IMR-90 (cell line): ENCODE measurements around the gene SCGB1C1. TPM values are rescaled to one million over a fixed set of nuclear protein-coding genes. Genes with fewer than 3 reads are reported as not detected.

Source experiments
- ATAC-seq: fragments of 200-7000 bp; cut with Tn5 transposase; 2 replicates; pipeline ENCODE4 v1.9.1; 2020; ENCODE audit warnings: low read depth, mild to moderate bottlenecking, moderate library complexity
- BruUV-seq: library from RNA; stranded (reverse); fragments of 400-500 nt; replicated peaks from 2 replicates; lab custom pipeline; 2021; lab: Mats Ljungman, UMichigan
- CTCF ChIA-PET: fragments of 300-600 bp; formaldehyde crosslinking; extraction: SDS; loops from one replicate; lab custom pipeline; 2021; ENCODE audit warnings: antibody characterized with exemption; lab: Yijun Ruan, JAX
- POLR2A ChIA-PET: fragments of 300-600 bp; sonication (Branson Sonifier 250); formaldehyde crosslinking; loops from one replicate; lab custom pipeline; 2022; ENCODE audit warnings: antibody characterized with exemption; ENCODE audit not compliant: unreplicated experiment; lab: Charles Lee
- DNase-seq: peaks from one replicate; pipeline ENCODE4 v3.0.0; 2013
- H2AFZ ChIP-seq: replicated peaks from 2 replicates; pipeline ENCODE3; 2013; ENCODE audit warnings: low read length, mild to moderate bottlenecking; ENCODE audit not compliant: poor library complexity
- H2AK5ac ChIP-seq: 2 replicates; pipeline ENCODE4 v1.6.1; 2013; ENCODE audit warnings: low read depth, low read length, inconsistent platforms
- H2AK9ac ChIP-seq: replicated peaks from 2 replicates; pipeline ENCODE3; 2013; ENCODE audit warnings: mild to moderate bottlenecking, low read depth, low read length, moderate library complexity; ENCODE audit not compliant: poor library complexity
- H2BK120ac ChIP-seq: 2 replicates; pipeline ENCODE4 v1.6.1; 2013; ENCODE audit warnings: low read depth, low read length, inconsistent platforms
- H2BK15ac ChIP-seq: 3 replicates; pipeline ENCODE4 v1.6.1; 2013; ENCODE audit warnings: low read depth, low read length, inconsistent platforms
- H2BK20ac ChIP-seq: 2 replicates; pipeline ENCODE4 v1.6.1; 2013; ENCODE audit warnings: low read depth, mild to moderate bottlenecking, inconsistent platforms, low read length, moderate library complexity
- H2BK5ac ChIP-seq: 2 replicates; pipeline ENCODE4 v1.6.1; 2013; ENCODE audit warnings: mild to moderate bottlenecking, low read depth, low read length, inconsistent platforms; ENCODE audit not compliant: poor library complexity, severe bottlenecking
- H3K14ac ChIP-seq: replicated peaks from 2 replicates; pipeline ENCODE4 v1.6.1; 2013; ENCODE audit warnings: low read depth, low read length, inconsistent platforms
- H3K18ac ChIP-seq: 2 replicates; pipeline ENCODE4 v1.6.1; 2013; ENCODE audit warnings: low read depth, low read length, control low read depth
- H3K23ac ChIP-seq: 2 replicates; pipeline ENCODE4 v1.6.1; 2013; ENCODE audit warnings: low read depth, low read length, inconsistent platforms
- H3K27ac ChIP-seq: 2 replicates; pipeline ENCODE4 v1.5.1; 2013; ENCODE audit warnings: mild to moderate bottlenecking, control low read depth, low read length; ENCODE audit not compliant: insufficient read depth
- H3K27me3 ChIP-seq: 2 replicates; pipeline ENCODE4 v1.6.1; 2013; ENCODE audit warnings: low read length; ENCODE audit not compliant: control insufficient read depth, insufficient read depth
- H3K36me3 ChIP-seq: 2 replicates; pipeline ENCODE4 v1.6.1; 2013; ENCODE audit warnings: low read length, mixed read lengths; ENCODE audit not compliant: control insufficient read depth, insufficient read depth
- H3K4ac ChIP-seq: 2 replicates; pipeline ENCODE4 v1.6.1; 2013; ENCODE audit warnings: low read depth, low read length, inconsistent platforms
- H3K4me1 ChIP-seq: 2 replicates; pipeline ENCODE4 v1.6.1; 2013; ENCODE audit warnings: low read length, mixed read lengths; ENCODE audit not compliant: control insufficient read depth, insufficient read depth
- H3K4me2 ChIP-seq: 2 replicates; pipeline ENCODE4 v1.6.1; 2013; ENCODE audit warnings: low read depth, mild to moderate bottlenecking, control low read depth, low read length, moderate library complexity
- H3K4me3 ChIP-seq: 2 replicates; pipeline ENCODE4 v1.5.1; 2013; ENCODE audit warnings: low read depth, mild to moderate bottlenecking, control low read depth, low read length, moderate library complexity; ENCODE audit not compliant: insufficient read depth
- H3K56ac ChIP-seq: 2 replicates; pipeline ENCODE4 v1.6.1; 2013; ENCODE audit warnings: low read length, inconsistent platforms; ENCODE audit not compliant: insufficient read depth; ENCODE audit errors: extremely low read depth
- H3K79me1 ChIP-seq, 2 experiments: 2 replicates each; pipeline ENCODE4 v1.6.1; 2013; ENCODE audit warnings: low read length in 2 of 2, inconsistent platforms in 1 of 2, low read depth in 1 of 2
- H3K9ac ChIP-seq: 2 replicates; pipeline ENCODE4 v1.6.1; 2013; ENCODE audit warnings: low read depth, low read length, control low read depth
- H3K9me1 ChIP-seq: 2 replicates; pipeline ENCODE4 v1.6.1; 2013; ENCODE audit warnings: low read length, inconsistent platforms; ENCODE audit not compliant: insufficient read depth
- H3K9me3 ChIP-seq: 2 replicates; pipeline ENCODE4 v1.6.1; 2013; ENCODE audit warnings: low read length; ENCODE audit not compliant: control insufficient read depth, insufficient read depth
- H4K20me1 ChIP-seq: 2 replicates; pipeline ENCODE4 v1.6.1; 2013; ENCODE audit warnings: low read length, inconsistent platforms; ENCODE audit not compliant: insufficient read depth
- H4K5ac ChIP-seq: 2 replicates; pipeline ENCODE4 v1.6.1; 2013; ENCODE audit warnings: mild to moderate bottlenecking, low read depth, low read length, control low read depth
- H4K8ac ChIP-seq, 2 experiments: 2 replicates each; pipeline ENCODE4 v1.6.1; 2013; ENCODE audit warnings: low read depth in 2 of 2, low read length in 2 of 2, control low read depth in 1 of 2, inconsistent platforms in 1 of 2
- H4K91ac ChIP-seq: 2 replicates; pipeline ENCODE4 v1.6.1; 2013; ENCODE audit warnings: low read depth, low read length, inconsistent platforms; ENCODE audit not compliant: insufficient read depth
- BHLHE40 ChIP-seq: fragments of 150-350 bp; IDR thresholded peaks from 2 replicates; pipeline ENCODE4 v1.6.1; 2016; ENCODE audit warnings: mild to moderate bottlenecking, low read depth, low read length
- CEBPB ChIP-seq: IDR thresholded peaks from 2 replicates; pipeline ENCODE4 v1.6.1; 2012; ENCODE audit warnings: low read depth, low read length, improper control_type of control experiment
- CHD1 ChIP-seq: IDR thresholded peaks from 2 replicates; pipeline ENCODE4 v1.6.1; 2012; ENCODE audit warnings: low read depth, low read length, improper control_type of control experiment
- FOS ChIP-seq: fragments of 150-350 bp; IDR thresholded peaks from 2 replicates; pipeline ENCODE4 v1.6.1; 2016; ENCODE audit warnings: low read depth, low read length
- MAFK ChIP-seq: IDR thresholded peaks from 2 replicates; pipeline ENCODE4 v1.6.1; 2012; ENCODE audit warnings: low read depth, low read length, improper control_type of control experiment
- MAZ ChIP-seq: IDR thresholded peaks from 2 replicates; pipeline ENCODE4 v1.6.1; 2012; ENCODE audit warnings: low read depth, mild to moderate bottlenecking, low read length, improper control_type of control experiment, moderate library complexity, borderline replicate concordance
- MXI1 ChIP-seq: IDR thresholded peaks from 2 replicates; pipeline ENCODE4 v1.6.1; 2012; ENCODE audit warnings: low read depth, mild to moderate bottlenecking, low read length, moderate library complexity, borderline replicate concordance
- NFE2L2 ChIP-seq: fragments of 150-350 bp; IDR thresholded peaks from 2 replicates; pipeline ENCODE4 v1.6.1; 2016; ENCODE audit warnings: low read depth, mild to moderate bottlenecking, low read length
- POLR2A ChIP-seq: IDR thresholded peaks from 2 replicates; pipeline ENCODE4 v1.6.1; 2012; ENCODE audit warnings: mild to moderate bottlenecking, low read depth, low read length
- RAD21 ChIP-seq: IDR thresholded peaks from 2 replicates; pipeline ENCODE4 v1.6.1; 2012; ENCODE audit warnings: low read length, improper control_type of control experiment
- RCOR1 ChIP-seq: IDR thresholded peaks from 2 replicates; pipeline ENCODE4 v1.6.1; 2012; ENCODE audit warnings: mild to moderate bottlenecking, low read length, improper control_type of control experiment; ENCODE audit not compliant: insufficient replicate concordance
- RFX5 ChIP-seq: IDR thresholded peaks from 2 replicates; pipeline ENCODE4 v1.8.0; 2012; ENCODE audit warnings: low read depth, mild to moderate bottlenecking, low read length, moderate library complexity
- SMC3 ChIP-seq: fragments of 150-350 bp; IDR thresholded peaks from 2 replicates; pipeline ENCODE4 v1.6.1; 2016; ENCODE audit warnings: low read depth, mild to moderate bottlenecking, antibody characterized with exemption, low read length, moderate library complexity
- WGBS, 2 experiments: methylation state at CpG; one replicate each; pipeline versions ENCODE4 v1.1.5 to v1.1.7; 2013; ENCODE audit warnings: missing lambda C conversion rate in 2 of 2; ENCODE audit not compliant: insufficient read length in 1 of 2; ENCODE audit errors: extremely low coverage in 2 of 2; 5-methylcytosine and 5-hydroxymethylcytosine counted together
- dilution Hi-C: fragments of 300-500 bp; cut with HindIII; formaldehyde crosslinking; loops from one replicate; pipeline ENCODE4 v1.14.3; 2018; ENCODE audit warnings: low sequenced_read_pairs; ENCODE audit not compliant: unreplicated experiment
- in situ Hi-C: fragments of 300-500 bp; cut with MboI; formaldehyde crosslinking; loops from 3 replicates; pipeline ENCODE4 v1.14.3; 2019; ENCODE audit warnings: low sequenced_read_pairs, inconsistent platforms, mixed read lengths
- intact Hi-C: fragments of 100-400 bp; cut with micrococcal nuclease; formaldehyde crosslinking; loops from 2 replicates; pipeline ENCODE4 v1.10.0; 2022
- polyA plus RNA-seq, 3 experiments: library from polyadenylated mRNA; depleted of rRNA; stranded (reverse); fragments of >200 nt; gene quantifications; 2 replicates each; pipeline ENCODE4 v1.2.3, GENCODE V29; 2012; ENCODE audit warnings: low replicate concordance in 1 of 3
- total RNA-seq: library from RNA; depleted of rRNA; stranded (reverse); fragments of >200 nt; gene quantifications from 2 replicates; pipeline ENCODE4 v1.2.3, GENCODE V29; 2012
- TF ChIP-seq, protein P1 (sequence below): fragments of 150-350 bp; IDR thresholded peaks from 2 replicates; pipeline ENCODE4 v1.6.1; 2017; ENCODE audit warnings: mild to moderate bottlenecking, antibody characterized with exemption, low read length, low read depth
- TF ChIP-seq, protein P2 (sequence below): fragments of 150-350 bp; IDR thresholded peaks from 2 replicates; pipeline ENCODE4 v1.6.1; 2016; ENCODE audit warnings: low read depth, mild to moderate bottlenecking, low read length, moderate library complexity, borderline replicate concordance
- TF ChIP-seq, protein P3 (sequence below): conservative IDR thresholded peaks from 2 replicates; pipeline ENCODE4 v1.5.1; 2012; ENCODE audit warnings: mild to moderate bottlenecking, low read depth, low read length, improper control_type of control experiment

Gene SCGB1C1
- total and polyA plus RNA-seq, 2 of the 4 experiments (the other 2 are of a cell fraction), result not detected

DNA sequence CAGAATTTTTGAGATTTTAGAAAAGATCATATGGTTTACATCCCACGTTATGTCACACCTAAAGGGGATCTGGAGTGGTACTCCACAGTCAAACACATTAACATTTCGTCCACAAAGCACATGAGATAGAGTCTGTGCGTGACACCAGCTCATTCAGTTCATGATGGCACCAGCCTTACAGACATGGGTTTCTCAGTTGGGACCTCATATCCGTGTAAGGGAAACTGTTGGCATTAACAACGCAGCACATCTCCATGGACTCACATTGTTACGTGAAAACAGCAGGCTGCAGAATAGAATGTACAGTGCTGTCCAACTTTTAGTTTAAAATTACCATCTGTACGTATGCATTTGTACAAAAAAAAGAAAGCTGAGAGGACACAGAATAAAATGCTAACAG is 28.7 kb downstream of the SCGB1C1 start:
- no TSS peak for BruUV-seq
- dilution Hi-C loops, result no loop called here
- Histone ChIP-seq H3K18ac (no peak overlapping the region), H4K91ac (no peak overlapping the region), H2BK5ac (no peak overlapping the region), H2BK15ac (no peak overlapping the region), H2BK20ac (no peak overlapping the region), H3K9ac (no peak overlapping the region), H3K27ac (no peak overlapping the region), H2BK120ac (no peak overlapping the region), H3K4me3 (no peak overlapping the region), H3K4ac (no peak overlapping the region), H2AK5ac (no peak overlapping the region), H3K4me1 (peaks cover 3% of the 10 kb centered on the region), H3K36me3 (peaks cover 16% of the 10 kb centered on the region), H2AFZ (no peak overlapping the region), H2AK9ac (no peak overlapping the region), H3K14ac (no peak overlapping the region), H3K27me3 (no peaks in the 10 kb centered on the region), H3K4me2 (no peak overlapping the region), H3K9me1 (peaks cover under 1% of the 10 kb centered on the region; the same call in 1 of the 2 replicates), H4K5ac (no peak overlapping the region), H3K9me3 (no peaks in the 10 kb centered on the region), H3K79me1 (peaks cover 4 to 16% of the 10 kb centered on the region in 2 experiments; a peak in 3 of 4 replicates), H4K8ac (no peak overlapping the region), H3K23ac (no peak overlapping the region), H3K56ac (no peak overlapping the region), H4K20me1 (peaks cover 3% of the 10 kb centered on the region; the same call in 1 of the 2 replicates)
- intact Hi-C loops, result no loop called here
- DNase-seq, result no peak
- 96% methylated on average over 3 of the region's 7 CpGs; no CpG with 5 or more reads in 1 of the 2 experiments for WGBS, 2 experiments
- in situ Hi-C loops, result loop anchor here (10.0 kb wide), 1 partner anchor 63 kb away; the partner anchor contains the start of gene PGGHG
- CTCF ChIA-PET, result no interaction called here
- TF ChIP-seq POLR2A (no peak), FOS (no peak), MAFK (no peak), BHLHE40 (no peak), RCOR1 (no peak), NFE2L2 (no peak), RFX5 (no peak), MAZ (no peak), RAD21 (no peak), SMC3 (no peak), CHD1 (no peak), MXI1 (no peak), CEBPB (no peak)
- TF ChIP-seq, protein P1, sequence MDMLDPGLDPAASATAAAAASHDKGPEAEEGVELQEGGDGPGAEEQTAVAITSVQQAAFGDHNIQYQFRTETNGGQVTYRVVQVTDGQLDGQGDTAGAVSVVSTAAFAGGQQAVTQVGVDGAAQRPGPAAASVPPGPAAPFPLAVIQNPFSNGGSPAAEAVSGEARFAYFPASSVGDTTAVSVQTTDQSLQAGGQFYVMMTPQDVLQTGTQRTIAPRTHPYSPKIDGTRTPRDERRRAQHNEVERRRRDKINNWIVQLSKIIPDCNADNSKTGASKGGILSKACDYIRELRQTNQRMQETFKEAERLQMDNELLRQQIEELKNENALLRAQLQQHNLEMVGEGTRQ, result no peak
- TF ChIP-seq, protein P2, sequence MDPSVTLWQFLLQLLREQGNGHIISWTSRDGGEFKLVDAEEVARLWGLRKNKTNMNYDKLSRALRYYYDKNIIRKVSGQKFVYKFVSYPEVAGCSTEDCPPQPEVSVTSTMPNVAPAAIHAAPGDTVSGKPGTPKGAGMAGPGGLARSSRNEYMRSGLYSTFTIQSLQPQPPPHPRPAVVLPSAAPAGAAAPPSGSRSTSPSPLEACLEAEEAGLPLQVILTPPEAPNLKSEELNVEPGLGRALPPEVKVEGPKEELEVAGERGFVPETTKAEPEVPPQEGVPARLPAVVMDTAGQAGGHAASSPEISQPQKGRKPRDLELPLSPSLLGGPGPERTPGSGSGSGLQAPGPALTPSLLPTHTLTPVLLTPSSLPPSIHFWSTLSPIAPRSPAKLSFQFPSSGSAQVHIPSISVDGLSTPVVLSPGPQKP, result no peak
- TF ChIP-seq, protein P3, sequence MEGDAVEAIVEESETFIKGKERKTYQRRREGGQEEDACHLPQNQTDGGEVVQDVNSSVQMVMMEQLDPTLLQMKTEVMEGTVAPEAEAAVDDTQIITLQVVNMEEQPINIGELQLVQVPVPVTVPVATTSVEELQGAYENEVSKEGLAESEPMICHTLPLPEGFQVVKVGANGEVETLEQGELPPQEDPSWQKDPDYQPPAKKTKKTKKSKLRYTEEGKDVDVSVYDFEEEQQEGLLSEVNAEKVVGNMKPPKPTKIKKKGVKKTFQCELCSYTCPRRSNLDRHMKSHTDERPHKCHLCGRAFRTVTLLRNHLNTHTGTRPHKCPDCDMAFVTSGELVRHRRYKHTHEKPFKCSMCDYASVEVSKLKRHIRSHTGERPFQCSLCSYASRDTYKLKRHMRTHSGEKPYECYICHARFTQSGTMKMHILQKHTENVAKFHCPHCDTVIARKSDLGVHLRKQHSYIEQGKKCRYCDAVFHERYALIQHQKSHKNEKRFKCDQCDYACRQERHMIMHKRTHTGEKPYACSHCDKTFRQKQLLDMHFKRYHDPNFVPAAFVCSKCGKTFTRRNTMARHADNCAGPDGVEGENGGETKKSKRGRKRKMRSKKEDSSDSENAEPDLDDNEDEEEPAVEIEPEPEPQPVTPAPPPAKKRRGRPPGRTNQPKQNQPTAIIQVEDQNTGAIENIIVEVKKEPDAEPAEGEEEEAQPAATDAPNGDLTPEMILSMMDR, result no peak
- POLR2A ChIA-PET, result no interaction called here
- ATAC-seq, result no peak
